SW 1271 (cell line): ENCODE data around the gene SSBP4.

Experiments used
- DNase-seq, 2 experiments: peaks; one replicate each; lab custom pipeline; 2025; lab: John Stamatoyannopoulos, UW

Gene SSBP4

GRCh38 chr19:18444513-18444912 is 25.3 kb downstream of the SSBP4 start:
- no peak for DNase-seq

- no peak for DNase-seq
Measured at GRCh38 chr19:18445262-18445948, 26.2 kb downstream of the SSBP4 start.

GRCh38 chr19:18446145-18446810 is 27.1 kb downstream of the SSBP4 start:
- DNase-seq: no peak

GRCh38 chr19:18446811-18447359 is 27.7 kb downstream of the SSBP4 start:
- no peak for DNase-seq

- no peak for DNase-seq
Measured at GRCh38 chr19:18449552-18449951, 30.4 kb downstream of the SSBP4 start.

- no peak for DNase-seq
Measured at GRCh38 chr19:18450021-18450930, 31.1 kb downstream of the SSBP4 start.

GRCh38 chr19:18450931-18451836 is 32.0 kb downstream of the SSBP4 start:
- DNase-seq: peak; percentile 48 to 60

DNA sequence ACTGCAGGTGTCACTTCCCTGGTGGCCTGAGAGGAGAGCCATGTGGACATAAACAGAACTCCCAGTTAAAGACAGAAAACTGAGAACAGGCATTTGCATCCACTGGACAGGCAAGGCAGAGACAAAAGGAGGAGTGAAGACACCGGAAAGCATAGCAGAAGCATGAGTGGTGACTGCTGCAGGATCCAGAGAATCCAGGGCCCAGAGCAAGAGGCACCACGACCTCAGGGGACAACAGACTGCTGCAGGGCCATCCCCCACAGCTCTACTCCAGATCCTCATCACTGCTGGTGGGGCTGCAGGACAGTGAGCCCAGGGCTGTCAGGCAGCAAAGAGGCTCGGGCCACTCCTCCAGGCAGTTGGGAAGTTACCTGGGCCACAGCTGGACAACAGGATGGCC is 33.2 kb downstream of the SSBP4 start:
- DNase-seq: no peak

GRCh38 chr19:18453269-18454024 is 34.2 kb downstream of the SSBP4 start:
- DNase-seq: no peak

- DNase-seq: no peak
Measured at GRCh38 chr19:18456279-18456678, 37.1 kb downstream of the SSBP4 start.

DNA sequence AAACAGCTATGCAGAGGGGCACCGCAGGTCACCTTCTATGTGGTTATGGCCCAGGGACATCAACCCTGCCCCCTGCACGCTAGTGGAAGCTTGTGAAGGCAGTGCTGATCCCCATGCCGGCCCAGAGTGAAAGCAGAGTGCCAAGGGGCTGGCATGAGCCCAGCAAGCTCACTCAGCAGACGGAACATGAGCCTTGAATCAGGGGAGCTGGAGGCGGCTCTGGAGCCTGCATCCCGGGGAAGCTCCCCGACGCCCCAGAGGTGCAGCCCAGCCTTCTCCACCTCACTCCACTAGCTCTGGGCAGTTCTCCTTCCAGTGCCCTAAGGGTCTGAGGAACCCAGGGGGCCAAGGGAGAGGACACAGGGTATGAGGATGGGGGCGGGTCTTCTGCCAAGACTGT is 37.8 kb downstream of the SSBP4 start:
- no peak for DNase-seq

DNA sequence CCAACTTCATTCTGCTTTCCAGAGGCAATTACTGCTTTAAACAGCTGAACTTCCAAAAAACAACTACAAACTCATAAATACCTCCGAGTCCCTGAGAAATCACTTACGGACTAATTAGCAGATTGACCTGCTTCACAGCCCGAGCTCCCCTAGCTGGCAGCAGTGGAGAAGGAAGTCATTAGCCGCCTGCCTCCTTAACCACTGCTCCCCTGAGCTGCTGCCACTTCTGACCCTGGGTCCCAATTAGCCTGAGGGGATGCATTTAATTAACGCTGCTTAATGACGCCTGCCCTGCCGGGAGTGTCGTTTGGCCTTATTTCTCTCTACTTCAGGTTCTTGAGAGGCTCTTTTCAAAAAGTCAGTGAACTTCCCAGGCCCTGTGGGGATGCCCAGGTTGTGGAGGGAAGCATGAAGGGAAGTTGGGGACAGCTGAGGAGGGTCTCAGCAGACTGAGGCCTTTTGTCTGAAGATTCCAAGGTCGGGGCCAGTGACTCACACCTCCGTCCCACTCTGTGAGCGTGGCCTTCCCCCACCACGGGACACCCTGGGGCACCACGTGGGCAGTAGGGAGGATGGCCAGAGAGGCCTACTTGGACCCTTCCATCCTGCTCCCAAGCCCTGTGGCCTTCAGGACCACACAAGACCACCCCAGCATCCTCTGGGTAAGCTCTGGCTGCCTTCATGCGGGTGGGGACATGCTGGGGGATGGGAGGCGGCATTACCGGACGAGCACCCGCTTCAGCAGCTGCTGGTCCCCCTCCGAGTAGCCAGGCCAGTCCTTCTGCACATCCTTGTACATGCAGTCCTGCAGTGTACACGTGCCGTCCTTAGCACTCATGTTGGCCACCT is 38.5 kb downstream of the SSBP4 start:
- DNase-seq: no peak

- no peak for DNase-seq
Measured at GRCh38 chr19:18460900-18461299, 41.7 kb downstream of the SSBP4 start.

GRCh38 chr19:18461471-18461870 is 42.3 kb downstream of the SSBP4 start:
- no peak for DNase-seq

DNA sequence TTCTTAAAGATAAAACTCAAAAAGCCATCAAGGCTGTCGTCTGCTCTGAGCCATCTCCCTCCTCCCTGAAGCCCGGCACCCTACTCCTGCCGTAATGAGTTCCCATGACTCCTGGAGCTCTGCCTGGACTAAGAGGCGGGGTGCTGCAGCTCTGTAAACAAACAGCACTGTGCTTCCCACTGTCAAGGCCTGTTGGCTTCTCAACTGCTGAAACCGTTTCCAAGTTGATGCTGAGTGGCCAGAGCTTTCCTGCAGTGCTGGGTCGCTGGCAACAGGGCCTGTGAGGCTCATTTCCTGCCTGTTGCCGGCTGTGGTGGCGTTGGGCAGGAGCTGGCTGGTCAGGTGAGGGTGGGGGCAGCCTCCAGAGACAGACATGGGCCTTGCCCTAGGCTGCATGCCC is 45.4 kb downstream of the SSBP4 start:
- DNase-seq: no peak

DNA sequence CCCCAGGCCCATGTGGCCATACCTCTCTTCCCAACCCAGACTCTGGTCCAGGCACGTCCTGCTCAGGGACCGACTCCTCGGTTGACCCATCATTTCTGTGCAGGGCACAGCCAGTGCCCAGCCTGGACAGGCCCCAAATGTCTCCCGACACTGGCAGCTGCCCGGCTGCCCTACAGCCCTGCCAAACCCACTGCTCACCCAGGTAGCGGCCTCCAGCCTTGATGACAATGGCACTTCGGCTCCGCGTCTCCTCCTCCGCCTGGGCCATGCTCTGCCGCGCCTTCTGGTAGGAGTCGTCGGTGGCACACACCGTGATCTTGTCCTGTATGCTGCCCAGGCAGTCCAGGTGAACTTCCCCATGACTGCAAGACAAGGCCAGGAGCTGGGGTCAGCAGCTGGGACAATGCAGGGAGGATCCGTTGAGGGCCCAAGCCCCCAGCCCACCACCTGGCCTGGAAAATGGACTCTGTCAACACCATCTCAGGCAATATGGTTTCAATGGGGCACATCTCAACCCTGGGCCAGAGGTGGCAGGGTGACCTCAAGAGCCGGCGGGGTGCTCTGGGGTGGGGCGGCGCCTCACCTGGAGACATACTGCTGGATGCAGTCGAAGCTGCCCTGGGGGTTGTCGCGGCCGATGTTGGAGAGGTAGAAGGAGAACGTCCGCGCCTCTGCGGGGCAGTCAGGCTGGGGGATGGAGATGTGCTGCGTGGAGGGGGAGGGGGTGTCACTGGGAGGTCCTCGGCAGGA is 46.2 kb downstream of the SSBP4 start:
- no peak for DNase-seq

DNA sequence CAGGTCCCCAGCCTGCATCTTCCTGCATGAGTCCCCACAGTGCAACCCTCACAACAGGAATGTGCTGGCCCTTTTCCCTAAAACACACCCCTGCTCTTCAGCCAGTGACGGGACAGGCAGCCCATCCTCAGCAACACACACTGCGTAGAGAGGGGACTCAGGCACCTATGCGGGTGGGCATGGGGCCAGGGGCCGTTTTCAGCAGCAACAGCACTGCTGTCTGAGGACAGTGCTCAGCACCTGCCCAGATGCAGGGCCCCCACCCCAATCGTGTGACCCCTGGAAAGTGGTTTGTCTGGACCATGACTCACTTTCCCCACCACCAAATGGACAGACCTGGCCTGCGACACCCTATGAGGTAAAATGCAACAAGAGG is 46.8 kb downstream of the SSBP4 start:
- no peak for DNase-seq

DNA sequence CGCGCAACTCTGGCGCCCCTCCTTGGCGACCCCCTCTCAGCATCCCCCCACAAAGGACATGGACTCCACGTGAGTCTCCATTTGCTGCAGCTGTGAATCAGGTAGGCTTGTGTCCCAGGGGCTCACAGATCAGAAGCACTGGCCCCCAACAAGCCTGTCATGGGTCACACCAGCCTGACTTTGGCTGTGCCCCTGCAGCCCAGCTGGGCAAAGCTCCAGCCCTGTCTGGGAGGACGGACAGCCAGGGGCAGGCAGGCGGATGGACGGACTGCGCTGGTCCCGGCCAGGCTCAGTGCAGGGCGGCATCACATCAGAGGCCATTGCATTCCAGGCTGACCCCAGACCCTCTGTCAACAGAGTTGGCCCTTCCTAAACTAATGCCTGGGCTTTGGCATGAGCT is 47.2 kb downstream of the SSBP4 start:
- no peak for DNase-seq

- no peak for DNase-seq
Measured at GRCh38 chr19:18467978-18468377, 48.8 kb downstream of the SSBP4 start.
